GM23338 (cell line): ENCODE measurements around the gene ENOX1.

Experiments used
- CREB1 ChIP-seq: fragments of 250-450 bp; sonication (Bioruptor Pico); IDR thresholded peaks from 2 replicates; pipeline ENCODE4 v1.5.0; 2020; ENCODE audit warnings: low read depth, mild to moderate bottlenecking, moderate library complexity
- EZH2 ChIP-seq: fragments of 200-600 bp; sonication (generic); IDR thresholded peaks from one replicate; pipeline ENCODE4 v1.8.0; 2017; ENCODE audit warnings: antibody characterized with exemption, mild to moderate bottlenecking, low read depth; ENCODE audit not compliant: unreplicated experiment
- EZH2phosphoT487 ChIP-seq: fragments of 200-600 bp; sonication (generic); IDR thresholded peaks from one replicate; pipeline ENCODE4 v1.8.1; 2018; ENCODE audit warnings: antibody characterized with exemption; ENCODE audit not compliant: unreplicated experiment
- JUNB ChIP-seq: IDR thresholded peaks from one replicate; pipeline ENCODE4 v1.6.1; 2016; ENCODE audit warnings: antibody characterized with exemption; ENCODE audit not compliant: unreplicated experiment
- POLR2AphosphoS5 ChIP-seq: IDR thresholded peaks from 2 replicates; pipeline ENCODE4 v1.6.1; 2016; ENCODE audit warnings: antibody characterized with exemption, low read depth
- STAT1 ChIP-seq: IDR thresholded peaks from one replicate; pipeline ENCODE4 v1.6.1; 2016; ENCODE audit warnings: antibody characterized with exemption; ENCODE audit not compliant: unreplicated experiment
- ZNF114 ChIP-seq: fragments of 250-450 bp; sonication (Bioruptor Pico); IDR thresholded peaks from 2 replicates; pipeline ENCODE4 v1.5.0; 2020; ENCODE audit warnings: mild to moderate bottlenecking, moderate library complexity
- TF ChIP-seq, protein P1 (sequence below), 2 experiments: fragments of 200-600 bp in 1 of 2; sonication (generic) in 1 of 2; conservative IDR thresholded peaks; 2 replicates each; pipeline versions ENCODE4 v1.5.1 to v1.6.1; 2016 to 2017; ENCODE audit warnings: antibody characterized with exemption in 2 of 2, low read depth in 2 of 2, mild to moderate bottlenecking in 2 of 2, moderate library complexity in 1 of 2
- TF ChIP-seq, protein P2 (sequence below): IDR thresholded peaks from one replicate; pipeline ENCODE4 v1.6.1; 2018; ENCODE audit warnings: antibody characterized with exemption; ENCODE audit not compliant: unreplicated experiment
- TF ChIP-seq, protein P3 (sequence below): fragments of 250-450 bp; sonication (Bioruptor Pico); IDR thresholded peaks from 2 replicates; pipeline ENCODE4 v1.5.0; 2020; ENCODE audit warnings: mild to moderate bottlenecking, moderate library complexity

DNA sequence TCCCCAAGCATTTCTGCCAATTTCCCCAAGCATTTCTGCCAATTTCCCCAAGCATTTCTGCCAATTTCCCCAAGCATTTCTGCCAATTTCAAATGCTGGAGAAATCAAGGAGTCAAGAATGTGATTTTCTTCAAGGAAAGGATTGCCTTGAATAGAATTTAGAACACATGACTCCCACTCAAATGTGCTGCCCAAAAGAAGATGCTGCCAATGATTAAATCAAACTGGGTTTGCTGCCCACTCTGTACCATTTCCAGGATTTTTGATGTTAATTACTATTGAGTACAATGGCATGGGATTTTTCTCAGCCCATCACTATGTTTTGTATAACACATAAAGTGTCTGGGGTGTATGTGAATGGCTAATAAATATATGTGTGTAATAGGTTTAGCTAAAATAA, 21.9 kb upstream of the ENOX1 start:
- TF ChIP-seq, protein P1, sequence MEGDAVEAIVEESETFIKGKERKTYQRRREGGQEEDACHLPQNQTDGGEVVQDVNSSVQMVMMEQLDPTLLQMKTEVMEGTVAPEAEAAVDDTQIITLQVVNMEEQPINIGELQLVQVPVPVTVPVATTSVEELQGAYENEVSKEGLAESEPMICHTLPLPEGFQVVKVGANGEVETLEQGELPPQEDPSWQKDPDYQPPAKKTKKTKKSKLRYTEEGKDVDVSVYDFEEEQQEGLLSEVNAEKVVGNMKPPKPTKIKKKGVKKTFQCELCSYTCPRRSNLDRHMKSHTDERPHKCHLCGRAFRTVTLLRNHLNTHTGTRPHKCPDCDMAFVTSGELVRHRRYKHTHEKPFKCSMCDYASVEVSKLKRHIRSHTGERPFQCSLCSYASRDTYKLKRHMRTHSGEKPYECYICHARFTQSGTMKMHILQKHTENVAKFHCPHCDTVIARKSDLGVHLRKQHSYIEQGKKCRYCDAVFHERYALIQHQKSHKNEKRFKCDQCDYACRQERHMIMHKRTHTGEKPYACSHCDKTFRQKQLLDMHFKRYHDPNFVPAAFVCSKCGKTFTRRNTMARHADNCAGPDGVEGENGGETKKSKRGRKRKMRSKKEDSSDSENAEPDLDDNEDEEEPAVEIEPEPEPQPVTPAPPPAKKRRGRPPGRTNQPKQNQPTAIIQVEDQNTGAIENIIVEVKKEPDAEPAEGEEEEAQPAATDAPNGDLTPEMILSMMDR (conservative IDR thresholded peaks at IDR 0.05; ENCODE audit: low read depth in 2 of 2), result no peak
- TF ChIP-seq POLR2AphosphoS5 (no peak), CREB1 (CRISPR knock-in tag) (no peak), EZH2phosphoT487 (no peak), ZNF114 (CRISPR knock-in tag) (no peak), EZH2 (no peak), STAT1 (no peak), JUNB (no peak)
- TF ChIP-seq, protein P2, sequence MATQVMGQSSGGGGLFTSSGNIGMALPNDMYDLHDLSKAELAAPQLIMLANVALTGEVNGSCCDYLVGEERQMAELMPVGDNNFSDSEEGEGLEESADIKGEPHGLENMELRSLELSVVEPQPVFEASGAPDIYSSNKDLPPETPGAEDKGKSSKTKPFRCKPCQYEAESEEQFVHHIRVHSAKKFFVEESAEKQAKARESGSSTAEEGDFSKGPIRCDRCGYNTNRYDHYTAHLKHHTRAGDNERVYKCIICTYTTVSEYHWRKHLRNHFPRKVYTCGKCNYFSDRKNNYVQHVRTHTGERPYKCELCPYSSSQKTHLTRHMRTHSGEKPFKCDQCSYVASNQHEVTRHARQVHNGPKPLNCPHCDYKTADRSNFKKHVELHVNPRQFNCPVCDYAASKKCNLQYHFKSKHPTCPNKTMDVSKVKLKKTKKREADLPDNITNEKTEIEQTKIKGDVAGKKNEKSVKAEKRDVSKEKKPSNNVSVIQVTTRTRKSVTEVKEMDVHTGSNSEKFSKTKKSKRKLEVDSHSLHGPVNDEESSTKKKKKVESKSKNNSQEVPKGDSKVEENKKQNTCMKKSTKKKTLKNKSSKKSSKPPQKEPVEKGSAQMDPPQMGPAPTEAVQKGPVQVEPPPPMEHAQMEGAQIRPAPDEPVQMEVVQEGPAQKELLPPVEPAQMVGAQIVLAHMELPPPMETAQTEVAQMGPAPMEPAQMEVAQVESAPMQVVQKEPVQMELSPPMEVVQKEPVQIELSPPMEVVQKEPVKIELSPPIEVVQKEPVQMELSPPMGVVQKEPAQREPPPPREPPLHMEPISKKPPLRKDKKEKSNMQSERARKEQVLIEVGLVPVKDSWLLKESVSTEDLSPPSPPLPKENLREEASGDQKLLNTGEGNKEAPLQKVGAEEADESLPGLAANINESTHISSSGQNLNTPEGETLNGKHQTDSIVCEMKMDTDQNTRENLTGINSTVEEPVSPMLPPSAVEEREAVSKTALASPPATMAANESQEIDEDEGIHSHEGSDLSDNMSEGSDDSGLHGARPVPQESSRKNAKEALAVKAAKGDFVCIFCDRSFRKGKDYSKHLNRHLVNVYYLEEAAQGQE, result no peak
- TF ChIP-seq, protein P3, sequence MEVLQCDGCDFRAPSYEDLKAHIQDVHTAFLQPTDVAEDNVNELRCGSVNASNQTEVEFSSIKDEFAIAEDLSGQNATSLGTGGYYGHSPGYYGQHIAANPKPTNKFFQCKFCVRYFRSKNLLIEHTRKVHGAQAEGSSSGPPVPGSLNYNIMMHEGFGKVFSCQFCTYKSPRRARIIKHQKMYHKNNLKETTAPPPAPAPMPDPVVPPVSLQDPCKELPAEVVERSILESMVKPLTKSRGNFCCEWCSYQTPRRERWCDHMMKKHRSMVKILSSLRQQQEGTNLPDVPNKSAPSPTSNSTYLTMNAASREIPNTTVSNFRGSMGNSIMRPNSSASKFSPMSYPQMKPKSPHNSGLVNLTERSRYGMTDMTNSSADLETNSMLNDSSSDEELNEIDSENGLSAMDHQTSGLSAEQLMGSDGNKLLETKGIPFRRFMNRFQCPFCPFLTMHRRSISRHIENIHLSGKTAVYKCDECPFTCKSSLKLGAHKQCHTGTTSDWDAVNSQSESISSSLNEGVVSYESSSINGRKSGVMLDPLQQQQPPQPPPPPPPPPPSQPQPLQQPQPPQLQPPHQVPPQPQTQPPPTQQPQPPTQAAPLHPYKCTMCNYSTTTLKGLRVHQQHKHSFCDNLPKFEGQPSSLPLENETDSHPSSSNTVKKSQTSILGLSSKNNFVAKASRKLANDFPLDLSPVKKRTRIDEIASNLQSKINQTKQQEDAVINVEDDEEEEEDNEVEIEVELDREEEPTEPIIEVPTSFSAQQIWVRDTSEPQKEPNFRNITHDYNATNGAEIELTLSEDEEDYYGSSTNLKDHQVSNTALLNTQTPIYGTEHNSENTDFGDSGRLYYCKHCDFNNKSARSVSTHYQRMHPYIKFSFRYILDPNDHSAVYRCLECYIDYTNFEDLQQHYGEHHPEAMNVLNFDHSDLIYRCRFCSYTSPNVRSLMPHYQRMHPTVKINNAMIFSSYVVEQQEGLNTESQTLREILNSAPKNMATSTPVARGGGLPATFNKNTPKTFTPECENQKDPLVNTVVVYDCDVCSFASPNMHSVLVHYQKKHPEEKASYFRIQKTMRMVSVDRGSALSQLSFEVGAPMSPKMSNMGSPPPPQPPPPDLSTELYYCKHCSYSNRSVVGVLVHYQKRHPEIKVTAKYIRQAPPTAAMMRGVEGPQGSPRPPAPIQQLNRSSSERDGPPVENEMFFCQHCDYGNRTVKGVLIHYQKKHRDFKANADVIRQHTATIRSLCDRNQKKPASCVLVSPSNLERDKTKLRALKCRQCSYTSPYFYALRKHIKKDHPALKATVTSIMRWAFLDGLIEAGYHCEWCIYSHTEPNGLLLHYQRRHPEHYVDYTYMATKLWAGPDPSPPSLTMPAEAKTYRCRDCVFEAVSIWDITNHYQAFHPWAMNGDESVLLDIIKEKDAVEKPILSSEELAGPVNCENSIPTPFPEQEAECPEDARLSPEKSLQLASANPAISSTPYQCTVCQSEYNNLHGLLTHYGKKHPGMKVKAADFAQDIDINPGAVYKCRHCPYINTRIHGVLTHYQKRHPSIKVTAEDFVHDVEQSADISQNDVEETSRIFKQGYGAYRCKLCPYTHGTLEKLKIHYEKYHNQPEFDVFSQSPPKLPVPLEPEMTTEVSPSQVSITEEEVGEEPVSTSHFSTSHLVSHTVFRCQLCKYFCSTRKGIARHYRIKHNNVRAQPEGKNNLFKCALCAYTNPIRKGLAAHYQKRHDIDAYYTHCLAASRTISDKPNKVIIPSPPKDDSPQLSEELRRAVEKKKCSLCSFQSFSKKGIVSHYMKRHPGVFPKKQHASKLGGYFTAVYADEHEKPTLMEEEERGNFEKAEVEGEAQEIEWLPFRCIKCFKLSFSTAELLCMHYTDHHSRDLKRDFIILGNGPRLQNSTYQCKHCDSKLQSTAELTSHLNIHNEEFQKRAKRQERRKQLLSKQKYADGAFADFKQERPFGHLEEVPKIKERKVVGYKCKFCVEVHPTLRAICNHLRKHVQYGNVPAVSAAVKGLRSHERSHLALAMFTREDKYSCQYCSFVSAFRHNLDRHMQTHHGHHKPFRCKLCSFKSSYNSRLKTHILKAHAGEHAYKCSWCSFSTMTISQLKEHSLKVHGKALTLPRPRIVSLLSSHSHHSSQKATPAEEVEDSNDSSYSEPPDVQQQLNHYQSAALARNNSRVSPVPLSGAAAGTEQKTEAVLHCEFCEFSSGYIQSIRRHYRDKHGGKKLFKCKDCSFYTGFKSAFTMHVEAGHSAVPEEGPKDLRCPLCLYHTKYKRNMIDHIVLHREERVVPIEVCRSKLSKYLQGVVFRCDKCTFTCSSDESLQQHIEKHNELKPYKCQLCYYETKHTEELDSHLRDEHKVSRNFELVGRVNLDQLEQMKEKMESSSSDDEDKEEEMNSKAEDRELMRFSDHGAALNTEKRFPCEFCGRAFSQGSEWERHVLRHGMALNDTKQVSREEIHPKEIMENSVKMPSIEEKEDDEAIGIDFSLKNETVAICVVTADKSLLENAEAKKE (CRISPR knock-in tag), result no peak
